Ramos (cell line): ENCODE measurements around the gene PIKFYVE.
"Not testable (repeated sequence)": the region's sequence is repeated elsewhere in the genome, so short reads cannot be mapped to it uniquely, and the experiment has no call there.

Experiments
- in situ Hi-C: fragments of 300-500 bp; cut with MboI; formaldehyde crosslinking; loops from one replicate; pipeline ENCODE4 v1.14.3; 2022; ENCODE audit warnings: low sequenced_read_pairs; ENCODE audit not compliant: unreplicated experiment

The PIKFYVE gene

DNA sequence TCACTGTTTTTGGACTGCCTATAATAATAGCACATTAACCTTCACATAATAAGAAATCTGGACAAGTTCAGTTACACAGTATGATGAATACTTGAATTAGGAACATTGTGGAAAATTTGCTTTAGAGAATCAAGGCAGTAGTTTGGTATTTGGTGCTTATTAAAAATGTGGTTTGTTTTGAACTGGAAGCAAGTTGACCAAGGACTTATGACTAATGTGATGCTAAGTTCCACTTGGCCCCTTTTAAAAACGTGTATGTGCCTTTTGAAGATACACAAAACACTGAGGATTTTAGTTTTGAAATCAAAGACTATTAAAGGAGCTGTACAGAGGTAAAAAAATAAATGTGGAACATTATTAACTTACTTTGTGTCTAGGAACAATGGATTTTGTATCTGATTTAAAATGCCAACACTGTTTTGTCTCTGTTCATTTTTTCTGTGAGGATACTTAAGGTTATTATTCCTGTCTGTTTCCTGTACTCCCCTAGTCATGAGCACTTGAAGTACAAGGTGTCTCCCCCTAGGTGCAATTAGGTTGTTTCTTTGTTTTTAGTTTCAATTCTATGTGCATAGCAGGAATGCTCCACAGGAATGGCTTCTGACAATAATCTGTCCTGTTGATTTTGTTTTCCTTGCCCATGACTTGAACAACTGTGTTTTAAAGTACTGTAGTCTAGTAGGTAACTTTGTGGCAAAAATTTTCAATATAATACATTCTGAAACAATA is 91.0 kb downstream of the PIKFYVE start:
- in situ Hi-C loops, result no loop called here

DNA sequence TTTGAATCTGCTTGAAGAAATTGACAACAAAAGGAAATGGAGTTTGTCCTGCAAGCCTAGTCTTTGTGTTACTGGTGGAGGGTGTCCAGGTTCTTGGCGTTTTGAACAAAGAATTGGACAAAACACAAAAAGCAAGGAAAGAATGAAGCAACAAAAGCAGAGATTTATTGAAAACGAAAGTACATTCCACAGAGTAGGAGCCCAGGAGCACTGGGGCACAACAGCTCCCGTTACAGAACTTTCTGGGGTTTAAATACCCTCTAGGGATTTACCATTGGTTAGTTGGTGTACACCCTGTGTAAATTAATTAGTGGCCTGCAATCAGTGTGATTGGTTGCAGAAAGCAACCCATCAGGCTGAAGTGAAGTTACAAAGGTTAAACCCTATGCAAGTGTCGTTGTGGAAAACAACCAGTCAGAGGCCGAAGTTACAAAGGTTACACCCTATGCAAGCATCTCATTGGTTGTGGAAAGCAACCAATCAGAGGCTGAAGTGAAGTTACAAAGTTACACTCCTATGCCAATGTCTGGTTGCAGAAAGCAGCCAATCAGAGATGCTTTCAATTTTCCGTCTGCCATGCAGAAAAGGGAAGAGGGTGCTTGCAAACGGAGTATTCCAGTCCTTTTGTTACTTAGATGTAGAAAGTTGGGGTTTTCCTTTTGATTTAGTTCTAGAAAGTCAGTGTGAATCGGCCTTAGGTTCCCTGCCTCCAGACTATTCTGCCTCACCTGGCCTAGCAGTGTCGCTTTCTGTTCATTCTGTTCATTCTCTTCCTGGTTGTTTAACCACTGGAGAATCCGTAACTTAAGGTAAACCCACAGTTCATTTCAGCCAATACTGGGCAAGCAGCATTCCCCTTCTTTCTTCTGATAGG is 92.9 kb downstream of the PIKFYVE start:
- in situ Hi-C loops, result no loop called here

DNA sequence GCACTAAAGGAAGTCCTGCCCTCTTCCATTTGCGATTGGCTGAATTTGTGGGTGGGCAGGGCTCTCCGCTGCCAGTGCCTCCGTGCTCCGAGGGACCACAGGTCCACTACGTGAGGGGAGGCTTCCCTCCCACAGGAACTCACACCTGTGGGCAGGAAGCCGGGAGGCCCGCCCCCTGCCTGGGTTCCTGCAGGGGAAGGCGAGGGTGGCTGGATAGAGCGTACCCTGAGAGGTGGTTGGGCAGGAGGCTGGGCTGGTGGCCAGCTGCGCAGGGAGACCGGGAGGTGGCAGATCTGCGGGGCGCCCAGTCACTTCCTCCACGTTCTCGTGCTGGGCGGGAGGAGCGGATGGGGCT is 93.6 kb downstream of the PIKFYVE start:
- in situ Hi-C loops, result no loop called here

DNA sequence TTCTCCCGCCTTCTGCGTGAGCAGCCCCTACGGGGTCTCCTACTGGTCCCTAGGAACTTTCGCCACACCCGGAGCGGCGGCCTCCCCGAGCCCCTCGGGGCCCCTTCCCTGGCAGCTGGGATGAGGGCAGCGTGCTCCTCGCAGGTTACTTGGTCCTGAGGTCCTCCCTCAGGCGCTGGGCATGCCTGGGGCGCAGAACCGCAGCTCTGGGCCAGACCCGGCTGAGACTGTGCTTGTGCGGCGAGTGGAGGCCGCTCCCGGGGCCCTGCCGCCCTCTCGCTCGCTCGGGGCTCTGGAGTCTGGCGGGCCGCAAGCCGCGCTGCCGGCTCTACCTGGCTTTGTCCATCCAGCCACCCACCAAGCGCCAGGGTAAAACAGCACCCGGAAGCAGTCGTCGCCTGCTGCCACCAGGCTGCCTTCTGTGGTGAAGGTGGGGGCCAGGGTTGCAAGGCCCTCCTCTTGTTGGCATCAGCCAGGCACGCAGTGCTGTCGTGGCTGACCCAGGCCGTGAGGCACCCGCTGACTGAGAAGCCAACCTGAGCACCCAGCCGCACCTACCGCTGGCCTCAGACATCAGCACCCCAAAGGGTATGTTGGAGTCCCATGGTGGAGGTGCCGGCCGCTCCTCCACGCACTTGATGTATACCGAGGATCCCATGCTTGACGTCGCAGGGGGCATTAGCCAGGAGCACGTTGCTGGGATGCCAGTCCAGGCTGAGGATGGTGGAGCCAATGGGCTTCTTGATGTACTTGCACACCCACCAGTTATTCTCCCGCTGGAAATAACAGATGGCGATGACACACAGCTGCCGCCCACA is 94.4 kb downstream of the PIKFYVE start:
- in situ Hi-C loops, result no loop called here

DNA sequence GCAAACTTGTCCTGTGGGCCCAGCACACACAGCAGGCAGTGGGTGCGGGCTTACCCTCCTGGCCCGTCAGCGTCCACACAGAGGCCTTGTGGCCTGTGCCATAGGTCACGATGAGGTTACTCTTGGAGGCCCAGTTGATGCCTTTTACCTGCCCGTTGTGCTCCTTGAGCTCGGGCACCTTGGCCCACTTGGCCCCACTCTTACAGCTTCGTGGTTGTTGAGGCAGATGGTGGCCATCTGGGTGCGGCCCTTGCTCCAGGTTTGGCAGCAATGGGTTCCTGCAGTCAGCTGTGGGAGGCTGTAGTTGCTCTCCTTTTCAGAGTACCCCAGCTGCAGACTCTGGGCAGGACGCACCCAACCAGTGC is 95.0 kb downstream of the PIKFYVE start:
- in situ Hi-C loops, result no loop called here

DNA sequence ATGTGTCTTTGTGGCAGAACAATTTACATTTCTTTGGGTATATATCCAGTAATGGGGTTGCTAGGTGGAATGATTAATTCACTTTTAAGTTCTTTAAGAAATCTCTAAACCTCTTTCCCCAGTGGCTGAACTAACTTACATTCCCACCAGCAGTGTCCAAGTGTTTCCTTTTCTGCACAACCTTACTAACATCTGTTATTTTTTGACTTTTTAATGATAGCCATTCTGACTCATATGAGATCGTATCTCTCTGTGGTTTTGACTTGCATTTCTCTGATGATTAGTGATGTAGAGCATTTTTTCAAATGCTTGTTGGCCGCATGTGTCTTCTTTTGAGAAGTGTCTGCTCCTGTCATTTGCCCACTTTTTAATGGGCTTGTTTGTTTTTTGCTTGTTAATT is 97.4 kb downstream of the PIKFYVE start:
- in situ Hi-C loops, result no loop called here

DNA sequence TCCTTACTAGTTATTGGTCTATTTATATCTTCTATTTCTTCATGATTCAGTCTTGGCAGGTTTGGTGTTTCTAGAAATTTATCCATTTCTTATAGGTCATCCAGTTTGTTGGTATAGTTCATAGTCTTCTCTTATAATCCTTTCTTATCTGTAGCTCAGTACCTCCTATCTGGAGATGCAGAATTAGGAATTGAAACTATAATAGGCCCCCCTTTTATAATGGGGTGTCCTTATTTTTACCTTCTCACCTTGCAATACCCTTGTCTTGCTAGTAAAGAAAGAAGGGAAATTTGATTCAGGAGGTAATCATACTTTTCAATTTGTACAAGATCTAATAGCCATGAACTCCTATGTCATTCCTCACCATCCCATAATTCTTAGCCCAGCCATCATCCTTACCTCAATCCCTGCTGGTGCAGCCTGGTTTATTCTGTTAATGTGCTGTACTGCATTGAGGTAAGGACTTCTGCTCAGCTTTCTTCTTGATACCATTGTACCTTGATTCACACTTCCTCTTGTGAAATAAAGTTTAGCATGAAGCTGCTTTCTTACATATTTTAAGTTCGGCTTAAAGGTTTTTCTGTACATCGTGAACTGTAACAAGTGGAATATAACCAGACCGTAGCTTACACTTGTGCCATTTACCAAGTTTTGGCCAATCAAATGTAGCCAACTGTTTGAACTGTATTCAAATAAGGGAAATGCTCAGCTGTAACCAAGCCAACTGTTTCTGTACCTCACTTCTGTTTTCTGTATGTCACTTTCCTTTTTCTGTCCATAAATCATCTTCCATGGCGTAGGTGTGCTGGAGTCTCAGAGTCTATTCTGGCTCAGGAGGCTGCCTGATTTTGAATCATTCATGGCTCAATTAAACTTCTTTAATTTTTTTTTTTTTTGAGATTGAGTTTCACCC is 100.4 kb downstream of the PIKFYVE start:
- in situ Hi-C loops, result no loop called here

DNA sequence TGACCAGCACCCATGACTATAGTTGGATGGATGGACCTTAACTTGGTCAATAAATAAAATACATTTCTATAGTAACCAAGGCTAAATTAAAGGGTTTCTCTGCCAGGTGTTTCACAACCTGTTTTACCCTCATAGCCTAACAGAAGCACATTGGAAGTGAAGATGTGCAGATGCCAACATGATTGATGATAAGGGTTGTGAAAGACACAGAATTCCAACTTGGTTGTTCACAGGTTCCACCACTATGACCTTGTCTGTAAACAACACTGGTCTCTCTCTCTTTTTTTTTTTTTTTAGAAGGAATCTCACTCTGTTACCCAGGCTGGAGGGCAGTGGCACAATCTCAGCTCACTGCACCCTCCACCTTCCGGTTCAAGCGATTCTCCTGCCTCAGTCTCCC is 103.0 kb downstream of the PIKFYVE start:
- in situ Hi-C loops, result no loop called here

DNA sequence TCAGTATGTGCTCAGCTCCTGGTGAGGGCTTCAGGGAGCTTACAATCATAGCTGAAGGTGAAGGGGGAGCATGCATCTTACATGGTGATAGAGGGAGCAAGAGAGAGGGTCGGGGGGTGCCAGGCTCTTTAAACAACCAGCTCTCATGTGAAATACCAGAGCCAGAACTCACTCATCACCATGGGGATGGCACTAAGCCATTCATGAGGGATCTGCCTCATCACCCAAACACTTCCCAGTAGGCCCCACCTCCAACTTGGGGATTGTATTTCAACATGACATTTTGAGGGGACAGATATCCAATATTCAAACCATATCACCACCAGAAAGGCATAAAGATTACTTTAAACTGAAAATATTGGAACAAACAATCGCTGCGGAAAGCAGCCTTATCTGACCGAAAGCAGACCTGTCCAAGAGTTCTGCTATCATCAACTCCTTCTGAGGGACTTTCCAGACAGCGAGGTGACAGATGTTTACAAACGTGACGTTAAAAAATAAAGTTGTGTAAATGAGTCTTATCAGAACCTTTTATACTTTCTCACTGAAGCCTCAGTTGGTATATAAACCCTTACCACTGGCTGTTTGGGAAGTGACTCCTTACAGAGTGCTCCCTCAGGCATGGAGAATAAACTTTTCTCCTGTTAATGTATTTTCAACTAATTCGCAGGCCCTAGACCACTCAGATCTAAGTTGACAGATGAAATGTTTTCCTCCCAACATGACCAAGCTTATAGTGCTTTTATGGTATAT is 105.0 kb downstream of the PIKFYVE start:
- in situ Hi-C loops, result no loop called here

DNA sequence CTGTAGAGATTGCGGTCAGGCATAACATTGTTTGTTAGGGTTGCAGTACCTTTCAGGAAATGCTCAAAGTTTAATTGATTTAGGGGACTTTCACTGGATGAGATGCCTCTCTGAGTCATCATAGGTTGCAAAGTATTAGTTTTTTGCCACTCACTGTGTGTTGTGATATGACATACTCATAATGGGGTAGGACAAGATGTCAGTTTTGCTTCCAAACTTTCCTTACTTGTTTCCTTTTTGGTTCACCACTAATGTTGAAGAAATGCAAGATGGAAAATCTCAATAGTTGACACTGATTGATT is 105.5 kb downstream of the PIKFYVE start:
- in situ Hi-C loops, result no loop called here

DNA sequence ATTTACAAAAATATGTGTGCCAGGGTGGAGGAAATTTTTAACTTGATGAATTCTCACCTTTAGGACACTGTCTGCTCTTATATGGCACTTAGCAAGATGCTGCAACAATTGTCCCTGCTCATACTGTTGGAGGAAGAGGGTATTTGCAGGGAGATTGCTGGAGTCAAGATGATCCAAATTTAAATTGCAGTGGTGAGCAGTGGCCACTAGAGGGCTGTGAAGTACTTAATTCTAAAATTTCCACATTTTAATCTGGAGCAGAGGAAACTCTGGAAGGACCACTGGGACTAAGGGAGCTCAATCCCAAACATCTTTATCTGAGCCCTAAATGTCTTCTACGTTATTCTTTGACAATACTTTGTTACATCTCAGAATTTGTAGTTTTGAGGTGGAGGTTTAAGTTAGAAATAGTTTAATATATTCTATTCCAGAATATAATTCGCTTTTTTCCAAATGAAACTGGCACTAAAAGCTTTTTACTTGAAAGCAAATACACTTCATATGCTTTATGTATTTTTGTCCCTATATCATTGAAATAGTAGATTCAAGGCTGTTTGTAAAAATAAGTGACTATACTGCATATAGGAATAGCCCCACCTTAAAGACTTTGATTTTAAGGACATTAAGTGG is 107.5 kb downstream of the PIKFYVE start:
- in situ Hi-C loops, result no loop called here

DNA sequence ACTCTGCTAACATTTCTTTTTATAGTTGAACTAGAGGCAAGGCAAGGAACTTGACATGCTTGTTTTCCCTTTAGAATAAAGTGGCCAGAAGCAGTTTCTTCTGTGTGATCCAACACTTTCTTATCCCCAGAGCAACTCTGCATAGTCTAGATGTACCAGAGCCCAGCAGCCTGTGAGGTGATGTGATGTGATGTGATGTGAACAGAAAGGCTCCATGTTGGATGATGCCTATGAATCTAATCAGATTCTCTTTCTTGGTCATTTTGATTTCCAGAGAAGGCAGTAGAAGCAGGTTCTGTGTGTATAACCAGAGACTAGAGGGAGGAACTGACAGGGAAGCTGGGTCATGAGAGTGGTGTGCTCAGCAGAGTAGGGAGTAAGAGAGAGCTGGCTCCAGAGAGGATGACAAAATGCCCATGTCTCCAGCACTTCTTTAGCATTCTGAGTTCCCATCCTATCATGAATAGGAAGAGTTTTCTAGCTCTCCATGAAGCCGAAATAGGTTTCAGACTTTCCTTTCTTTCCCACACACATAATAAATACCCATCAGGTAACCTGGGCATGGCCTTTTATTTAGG is 109.5 kb downstream of the PIKFYVE start:
- in situ Hi-C loops, result no loop called here

DNA sequence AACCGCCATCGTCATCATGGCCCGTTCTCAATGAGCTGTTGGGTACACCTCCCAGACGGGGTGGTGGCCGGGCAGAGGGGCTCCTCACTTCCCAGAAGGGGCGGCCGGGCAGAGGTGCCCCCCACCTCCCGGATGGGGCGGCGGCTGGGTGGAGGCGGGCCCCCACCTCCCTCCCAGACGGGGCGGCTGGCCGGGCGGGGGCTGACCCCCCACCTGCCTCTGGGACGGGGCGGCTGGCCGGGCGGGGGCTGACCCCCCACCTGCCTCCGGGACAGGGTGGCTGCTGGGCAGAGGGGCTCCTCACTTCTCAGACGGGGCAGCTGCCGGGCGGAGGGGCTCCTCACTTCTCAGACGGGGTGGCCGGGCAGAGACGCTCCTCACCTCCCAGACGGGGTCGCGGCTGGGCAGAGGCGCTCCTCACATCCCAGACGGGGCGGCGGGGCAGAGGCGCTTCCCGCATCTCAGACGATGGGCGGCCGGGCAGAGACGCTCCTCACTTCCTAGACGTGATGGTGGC is 111.3 kb downstream of the PIKFYVE start:
- in situ Hi-C loops, result not testable (repeated sequence)

DNA sequence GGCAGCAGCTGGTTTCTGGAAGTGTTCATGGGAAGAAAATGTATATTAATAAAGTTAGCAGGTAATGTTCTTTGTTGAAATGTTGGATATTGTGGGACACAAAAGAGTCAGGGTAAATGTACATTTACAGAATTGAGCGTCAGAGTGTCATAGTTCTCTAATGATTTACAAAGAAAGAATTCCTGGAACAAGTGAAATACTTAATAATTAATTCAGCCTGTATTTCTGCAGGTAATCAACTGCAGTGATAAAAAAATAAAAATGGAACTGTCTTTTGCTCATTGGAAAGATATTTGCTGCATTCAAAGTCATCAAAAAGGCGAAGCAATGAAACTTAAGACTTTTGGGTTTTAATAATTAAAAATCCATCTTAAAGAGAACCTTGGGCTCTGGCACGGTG is 113.1 kb downstream of the PIKFYVE start:
- in situ Hi-C loops, result no loop called here

DNA sequence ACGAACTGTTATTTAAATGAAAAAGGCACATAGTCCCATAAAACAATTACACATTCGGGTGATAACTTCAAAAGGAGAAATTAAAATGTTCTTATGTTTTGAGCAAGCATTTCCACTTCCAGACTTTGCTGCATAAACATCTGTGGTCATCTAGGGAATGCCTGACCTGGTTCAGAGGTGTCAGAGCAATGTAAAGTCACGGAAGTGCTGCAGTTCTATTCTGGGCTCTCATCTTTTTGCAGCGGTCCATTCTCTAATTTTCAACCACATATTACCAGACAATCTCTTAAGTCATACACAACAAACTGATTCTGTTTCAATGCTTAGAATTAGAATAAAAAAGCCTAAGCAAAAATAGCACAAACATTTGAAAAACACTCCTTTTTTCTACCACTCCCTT is 118.6 kb downstream of the PIKFYVE start:
- in situ Hi-C loops, result no loop called here

DNA sequence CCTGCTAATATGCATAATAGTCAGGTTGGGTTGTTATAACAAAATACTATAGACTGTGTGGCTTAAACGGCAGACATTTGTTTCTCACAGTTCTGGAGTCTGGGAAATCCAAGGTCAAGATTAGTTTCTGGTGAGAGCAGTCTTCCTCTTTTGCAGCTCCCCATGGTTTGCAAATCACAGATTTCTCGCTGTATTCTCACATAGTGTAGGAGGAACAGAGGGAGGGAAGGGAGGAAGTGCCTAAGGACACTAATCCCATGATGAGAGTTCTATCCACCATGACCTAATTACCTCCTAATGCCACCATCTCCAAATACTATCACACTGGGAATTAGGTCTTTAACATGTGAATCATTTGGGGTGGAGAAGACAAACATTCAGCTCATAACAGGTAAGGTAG is 120.5 kb downstream of the PIKFYVE start:
- in situ Hi-C loops, result no loop called here

DNA sequence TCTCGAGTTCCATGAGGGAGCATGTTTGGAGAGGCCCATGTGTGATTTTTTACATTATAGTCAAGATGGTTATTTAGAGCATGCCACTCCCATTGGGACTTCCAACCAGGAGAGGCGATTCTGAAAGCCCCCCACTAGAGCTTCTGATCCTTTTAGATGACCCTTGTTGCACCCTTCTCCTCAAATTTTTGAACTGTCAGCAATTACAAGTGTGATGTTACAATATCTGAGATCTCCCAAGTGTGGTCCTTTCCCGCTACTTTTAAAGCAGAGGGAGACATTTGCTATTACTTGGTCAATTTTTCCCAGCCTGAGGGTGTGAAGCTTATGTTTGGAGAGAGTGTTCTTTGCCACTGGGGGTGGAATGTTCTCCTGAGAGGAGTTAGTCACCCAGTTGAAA is 123.9 kb downstream of the PIKFYVE start:
- in situ Hi-C loops, result no loop called here

DNA sequence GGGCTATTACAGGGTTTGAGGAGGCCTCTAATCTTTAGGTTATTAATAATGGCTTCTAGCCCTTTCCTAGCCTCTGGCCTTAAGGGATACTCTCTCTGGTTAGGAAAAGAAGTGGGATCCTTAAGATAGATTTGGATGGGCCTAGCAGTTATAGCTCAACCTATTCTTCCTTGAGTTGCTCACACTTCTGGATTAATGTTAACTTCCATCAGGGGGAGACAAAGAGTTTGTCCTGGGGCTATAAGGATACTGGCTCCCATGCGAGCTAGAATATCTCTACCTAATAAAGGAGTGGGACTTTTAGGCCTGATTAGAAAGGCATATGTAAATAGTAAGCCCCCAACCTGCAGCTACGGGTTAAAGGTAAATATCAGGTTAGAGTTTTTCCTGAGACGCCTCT is 126.2 kb downstream of the PIKFYVE start:
- in situ Hi-C loops, result no loop called here
